ACC112 (cell line): ENCODE measurements around the gene RPTOR.

Experiments
- H2AFZ ChIP-seq: fragments of 200-600 bp; sonication (generic); one replicate; pipeline ENCODE4 v1.6.0; 2017; ENCODE audit warnings: antibody characterized with exemption, low read length; ENCODE audit not compliant: unreplicated experiment
- H3K27ac ChIP-seq: fragments of 200-600 bp; sonication (generic); 2 replicates; pipeline ENCODE4 v1.5.1; 2014; ENCODE audit warnings: low read depth, mild to moderate bottlenecking, antibody characterized with exemption, low read length, moderate library complexity
- H3K27me3 ChIP-seq: fragments of 200-600 bp; sonication (generic); 2 replicates; pipeline ENCODE4 v1.6.1; 2014; ENCODE audit warnings: mild to moderate bottlenecking, antibody characterized with exemption, low read length, moderate library complexity, mixed read lengths; ENCODE audit not compliant: insufficient read depth
- H3K36me3 ChIP-seq: fragments of 200-600 bp; sonication (generic); 2 replicates; pipeline ENCODE4 v1.6.1; 2016; ENCODE audit warnings: mild to moderate bottlenecking, antibody characterized with exemption, low read length, moderate library complexity, mixed read lengths; ENCODE audit not compliant: insufficient read depth
- H3K4me1 ChIP-seq: fragments of 200-600 bp; sonication (generic); one replicate; pipeline ENCODE4 v1.6.1; 2016; ENCODE audit warnings: low read length, mixed read lengths; ENCODE audit not compliant: insufficient read depth, unreplicated experiment, control insufficient read depth
- H3K4me3 ChIP-seq: fragments of 200-600 bp; sonication (generic); 2 replicates; pipeline ENCODE4 v1.5.1; 2014; ENCODE audit warnings: mild to moderate bottlenecking, low read depth, low read length
- H3K79me2 ChIP-seq: fragments of 200-600 bp; sonication (generic); one replicate; pipeline ENCODE4 v1.6.0; 2016; ENCODE audit warnings: low read length; ENCODE audit not compliant: control insufficient read depth, unreplicated experiment, insufficient read depth

The RPTOR gene

GRCh38 chr17:80876950-80877728 is 332.5 kb downstream of the RPTOR start:
- H2AFZ ChIP-seq = no peak overlapping the region
- no peak overlapping the region for H3K27ac ChIP-seq
- H3K4me1 ChIP-seq = no peaks in the 10 kb centered on the region
- H3K36me3 ChIP-seq = 0 out of 2 replicates have a peak, but pooled peaks cover 8% of the 10 kb centered on the region
- H3K4me3 ChIP-seq = no peak overlapping the region
- H3K79me2 ChIP-seq = no peaks in the 10 kb centered on the region
- H3K27me3 ChIP-seq = no peaks in the 10 kb centered on the region

GRCh38 chr17:80877729-80878303 is 333.2 kb downstream of the RPTOR start:
- no peaks in the 10 kb centered on the region for H3K27me3 ChIP-seq
- H3K79me2 ChIP-seq = no peaks in the 10 kb centered on the region
- no peak overlapping the region for H3K4me3 ChIP-seq
- 0 out of 2 replicates have a peak, but pooled peaks cover 8% of the 10 kb centered on the region for H3K36me3 ChIP-seq
- H3K27ac ChIP-seq = no peak overlapping the region
- H2AFZ ChIP-seq = no peak overlapping the region
- no peaks in the 10 kb centered on the region for H3K4me1 ChIP-seq

GRCh38 chr17:80878876-80879722 is 334.5 kb downstream of the RPTOR start:
- Histone ChIP-seq H3K36me3 (peaks cover 12% of the 10 kb centered on the region; the same call in 1 of the 2 replicates), H3K27ac (no peak overlapping the region), H3K27me3 (no peaks in the 10 kb centered on the region), H3K4me1 (no peaks in the 10 kb centered on the region), H2AFZ (no peak overlapping the region), H3K79me2 (no peaks in the 10 kb centered on the region), H3K4me3 (no peak overlapping the region)

GRCh38 chr17:80879723-80880647 is 335.3 kb downstream of the RPTOR start:
- Histone ChIP-seq H3K36me3 (peaks cover 8% of the 10 kb centered on the region; the same call in 1 of the 2 replicates), H3K79me2 (no peaks in the 10 kb centered on the region), H2AFZ (no peak overlapping the region), H3K27ac (no peak overlapping the region), H3K4me3 (no peak overlapping the region), H3K27me3 (no peaks in the 10 kb centered on the region), H3K4me1 (no peaks in the 10 kb centered on the region)

GRCh38 chr17:80880648-80880985 is 336.0 kb downstream of the RPTOR start:
- Histone ChIP-seq H3K36me3 (peaks cover 8% of the 10 kb centered on the region; the same call in 1 of the 2 replicates), H3K27me3 (no peaks in the 10 kb centered on the region), H3K4me3 (no peak overlapping the region), H3K4me1 (no peaks in the 10 kb centered on the region), H3K27ac (no peak overlapping the region), H2AFZ (no peak overlapping the region), H3K79me2 (no peaks in the 10 kb centered on the region)

- Histone ChIP-seq H3K79me2 (no peaks in the 10 kb centered on the region), H2AFZ (no peak overlapping the region), H3K27me3 (no peaks in the 10 kb centered on the region), H3K36me3 (peaks cover 8% of the 10 kb centered on the region; the same call in 1 of the 2 replicates), H3K27ac (no peak overlapping the region), H3K4me1 (no peaks in the 10 kb centered on the region), H3K4me3 (no peak overlapping the region)
These were observed 336.7 kb downstream of the RPTOR start for GRCh38 chr17:80881306-80881705.

- Histone ChIP-seq H2AFZ (no peak overlapping the region), H3K27me3 (no peaks in the 10 kb centered on the region), H3K79me2 (no peaks in the 10 kb centered on the region), H3K36me3 (peaks cover 8% of the 10 kb centered on the region; the same call in 1 of the 2 replicates), H3K4me1 (no peaks in the 10 kb centered on the region), H3K4me3 (no peak overlapping the region), H3K27ac (no peak overlapping the region)
These were observed 337.7 kb downstream of the RPTOR start for GRCh38 chr17:80882323-80882722.

GRCh38 chr17:80882926-80883685 is 338.5 kb downstream of the RPTOR start:
- no peak overlapping the region for H2AFZ ChIP-seq
- peaks cover 8% of the 10 kb centered on the region; the same call in 1 of the 2 replicates for H3K36me3 ChIP-seq
- no peaks in the 10 kb centered on the region for H3K27me3 ChIP-seq
- no peak overlapping the region for H3K27ac ChIP-seq
- H3K4me3 ChIP-seq = no peak overlapping the region
- no peaks in the 10 kb centered on the region for H3K4me1 ChIP-seq
- H3K79me2 ChIP-seq = no peaks in the 10 kb centered on the region

GRCh38 chr17:80883831-80884735 is 339.4 kb downstream of the RPTOR start:
- Histone ChIP-seq H3K27ac (no peak overlapping the region), H3K4me3 (no peak overlapping the region), H3K4me1 (no peaks in the 10 kb centered on the region), H3K79me2 (peaks cover 2% of the 10 kb centered on the region), H3K27me3 (no peaks in the 10 kb centered on the region), H3K36me3 (peaks cover 8% of the 10 kb centered on the region; the same call in 1 of the 2 replicates), H2AFZ (no peak overlapping the region)
